ENCODE results near the gene CISH.

DNA sequence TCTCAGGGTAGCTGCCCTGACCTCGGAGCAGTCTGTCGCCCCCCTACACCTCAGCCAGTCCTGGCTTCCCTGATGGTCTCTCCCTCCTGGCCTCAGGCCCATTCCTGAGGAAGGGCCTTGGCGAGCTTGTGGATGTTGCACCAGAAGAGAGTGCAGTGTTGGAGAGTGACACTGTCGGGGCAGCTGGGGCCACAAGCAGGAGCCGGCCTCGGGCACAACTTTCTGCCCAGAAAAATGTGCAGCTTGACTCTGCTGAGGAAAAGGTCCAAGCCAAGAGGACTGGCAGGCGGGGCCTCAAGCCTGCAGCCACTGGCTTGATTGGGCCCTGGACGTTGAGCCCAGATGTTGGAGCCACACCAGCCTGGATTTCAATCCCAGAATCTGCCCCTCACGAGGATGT lies 29.5 kb downstream of the CISH start:
- TF ChIP-seq, protein P1, sequence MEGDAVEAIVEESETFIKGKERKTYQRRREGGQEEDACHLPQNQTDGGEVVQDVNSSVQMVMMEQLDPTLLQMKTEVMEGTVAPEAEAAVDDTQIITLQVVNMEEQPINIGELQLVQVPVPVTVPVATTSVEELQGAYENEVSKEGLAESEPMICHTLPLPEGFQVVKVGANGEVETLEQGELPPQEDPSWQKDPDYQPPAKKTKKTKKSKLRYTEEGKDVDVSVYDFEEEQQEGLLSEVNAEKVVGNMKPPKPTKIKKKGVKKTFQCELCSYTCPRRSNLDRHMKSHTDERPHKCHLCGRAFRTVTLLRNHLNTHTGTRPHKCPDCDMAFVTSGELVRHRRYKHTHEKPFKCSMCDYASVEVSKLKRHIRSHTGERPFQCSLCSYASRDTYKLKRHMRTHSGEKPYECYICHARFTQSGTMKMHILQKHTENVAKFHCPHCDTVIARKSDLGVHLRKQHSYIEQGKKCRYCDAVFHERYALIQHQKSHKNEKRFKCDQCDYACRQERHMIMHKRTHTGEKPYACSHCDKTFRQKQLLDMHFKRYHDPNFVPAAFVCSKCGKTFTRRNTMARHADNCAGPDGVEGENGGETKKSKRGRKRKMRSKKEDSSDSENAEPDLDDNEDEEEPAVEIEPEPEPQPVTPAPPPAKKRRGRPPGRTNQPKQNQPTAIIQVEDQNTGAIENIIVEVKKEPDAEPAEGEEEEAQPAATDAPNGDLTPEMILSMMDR (conservative IDR thresholded peaks at IDR 0.05), result no peak
- no peak for TF ChIP-seq EZH2 (IDR thresholded peaks at IDR 0.05; ENCODE audit: low read depth)
